Upper lobe of left lung (tissue), 6 donors: Measurements from ENCODE around the gene IL1RAPL1. TPM values are rescaled to one million over a fixed set of nuclear protein-coding genes. Genes with fewer than 3 reads are reported as not detected.

Experiments used
- ATAC-seq, 2 donors: fragments of 200-7000 bp; cut with Tn5 transposase; one replicate each; pipeline ENCODE4 v1.9.1; 2022; ENCODE audit warnings: mild to moderate bottlenecking in 2 of 2, moderate library complexity in 2 of 2; ENCODE audit not compliant: low FRiP score in 2 of 2
- DNase-seq, 2 donors: peaks; one replicate each; pipeline ENCODE4 v3.0.0-alpha.2; 2019 to 2020
- H3K27ac ChIP-seq, 4 donors: fragments of 200-600 bp; sonication (generic); one replicate each; pipeline ENCODE4 v1.5.1; 2016 to 2019
- H3K27me3 ChIP-seq, 4 donors: fragments of 200-600 bp; sonication (generic); one replicate each; pipeline ENCODE4 v1.5.1; 2017 to 2019
- H3K36me3 ChIP-seq, 4 donors: fragments of 200-600 bp; sonication (generic); one replicate each; pipeline ENCODE4 v1.5.1; 2016 to 2019
- H3K4me1 ChIP-seq, 4 donors: fragments of 200-600 bp; sonication (generic); one replicate each; pipeline ENCODE4 v1.5.1; 2018 to 2019
- H3K4me3 ChIP-seq, 4 donors: fragments of 200-600 bp; sonication (generic); one replicate each; pipeline ENCODE4 v1.5.1; 2017 to 2019; ENCODE audit warnings: mild to moderate bottlenecking in 2 of 4, moderate library complexity in 1 of 4
- H3K9me3 ChIP-seq, 4 donors: fragments of 200-600 bp; sonication (generic); one replicate each; pipeline ENCODE4 v1.5.1; 2018 to 2019
- EP300 ChIP-seq, 4 donors: sonication (generic); formaldehyde crosslinking; IDR thresholded peaks; one replicate each; pipeline ENCODE4 v1.5.1; 2017; ENCODE audit warnings: antibody characterized with exemption in 4 of 4, control low read depth in 2 of 4
- POLR2A ChIP-seq, 4 donors: fragments of 450-650 bp; IDR thresholded peaks; one replicate each; pipeline ENCODE4 v1.5.1; 2016 to 2017; ENCODE audit warnings: antibody characterized with exemption in 4 of 4, mild to moderate bottlenecking in 2 of 4
- POLR2AphosphoS5 ChIP-seq, 2 donors: sonication (generic); formaldehyde crosslinking; IDR thresholded peaks; one replicate each; pipeline ENCODE4 v1.5.1; 2017; ENCODE audit warnings: antibody characterized with exemption in 2 of 2
- WGBS, 2 donors: methylation state at CpG; one replicate each; pipeline ENCODE4 v1.1.5; 2017 to 2018; 5-methylcytosine and 5-hydroxymethylcytosine counted together
- total RNA-seq, 6 donors: library from RNA; depleted of rRNA in 4 of 6; stranded (reverse); fragments of >200 nt in 4 of 6; gene quantifications; one replicate each; pipeline versions ENCODE4 v1.1.0 to v1.2.1, GENCODE V29; 2016 to 2021
- TF ChIP-seq, protein P1 (sequence below), 6 experiments: fragments of 450-650 bp in 4 of 6; fragments of 200-600 bp in 2 of 6; sonication (generic) in 2 of 6; IDR thresholded peaks; one replicate each; pipeline ENCODE4 v1.5.1; 2016 to 2019; ENCODE audit warnings: antibody characterized with exemption in 6 of 6
- donor health status: DM: no; HTN: no; CAD: no; lungs with moderate emphysema.
- donor health status: DM: no; HTN: yes; CAD: no; lungs with severe emphysema.

The IL1RAPL1 gene
- total RNA-seq, 6 donors from 2014 or later = 0.09 to 0.46 (median 0.33) TPM; not detected in 3

DNA sequence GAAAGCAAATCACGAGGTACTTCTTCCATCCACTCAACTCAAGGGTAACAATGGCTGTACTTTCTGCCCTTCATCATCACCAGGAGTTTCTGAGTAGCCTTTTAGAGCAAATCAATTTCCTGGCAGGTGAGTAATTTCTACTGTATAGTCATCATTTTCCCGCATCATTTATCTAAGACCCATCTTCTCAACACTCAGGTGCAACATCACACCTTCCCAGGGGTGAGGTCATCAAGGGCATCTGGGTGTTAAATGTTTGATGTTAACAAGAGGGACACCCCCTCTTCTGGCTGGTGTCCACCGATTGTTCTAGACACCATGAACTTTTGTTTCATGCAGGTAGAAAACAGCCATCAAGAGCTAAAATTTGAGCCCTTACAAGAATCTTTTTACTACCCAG is 1314.8 kb downstream of the IL1RAPL1 start:
- 58 to 75% methylated on average over 3 of the region's 3 CpGs for WGBS, 2 donors
- no peaks in the 10 kb centered on the region for H3K9me3 ChIP-seq
- TF ChIP-seq POLR2AphosphoS5 (IDR thresholded peaks at IDR 0.05) (no peak), EP300 (IDR thresholded peaks at IDR 0.05) (no peak), POLR2A (IDR thresholded peaks at IDR 0.05) (no peak)
- TF ChIP-seq, protein P1, sequence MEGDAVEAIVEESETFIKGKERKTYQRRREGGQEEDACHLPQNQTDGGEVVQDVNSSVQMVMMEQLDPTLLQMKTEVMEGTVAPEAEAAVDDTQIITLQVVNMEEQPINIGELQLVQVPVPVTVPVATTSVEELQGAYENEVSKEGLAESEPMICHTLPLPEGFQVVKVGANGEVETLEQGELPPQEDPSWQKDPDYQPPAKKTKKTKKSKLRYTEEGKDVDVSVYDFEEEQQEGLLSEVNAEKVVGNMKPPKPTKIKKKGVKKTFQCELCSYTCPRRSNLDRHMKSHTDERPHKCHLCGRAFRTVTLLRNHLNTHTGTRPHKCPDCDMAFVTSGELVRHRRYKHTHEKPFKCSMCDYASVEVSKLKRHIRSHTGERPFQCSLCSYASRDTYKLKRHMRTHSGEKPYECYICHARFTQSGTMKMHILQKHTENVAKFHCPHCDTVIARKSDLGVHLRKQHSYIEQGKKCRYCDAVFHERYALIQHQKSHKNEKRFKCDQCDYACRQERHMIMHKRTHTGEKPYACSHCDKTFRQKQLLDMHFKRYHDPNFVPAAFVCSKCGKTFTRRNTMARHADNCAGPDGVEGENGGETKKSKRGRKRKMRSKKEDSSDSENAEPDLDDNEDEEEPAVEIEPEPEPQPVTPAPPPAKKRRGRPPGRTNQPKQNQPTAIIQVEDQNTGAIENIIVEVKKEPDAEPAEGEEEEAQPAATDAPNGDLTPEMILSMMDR (IDR thresholded peaks at IDR 0.05) = no peak

DNA sequence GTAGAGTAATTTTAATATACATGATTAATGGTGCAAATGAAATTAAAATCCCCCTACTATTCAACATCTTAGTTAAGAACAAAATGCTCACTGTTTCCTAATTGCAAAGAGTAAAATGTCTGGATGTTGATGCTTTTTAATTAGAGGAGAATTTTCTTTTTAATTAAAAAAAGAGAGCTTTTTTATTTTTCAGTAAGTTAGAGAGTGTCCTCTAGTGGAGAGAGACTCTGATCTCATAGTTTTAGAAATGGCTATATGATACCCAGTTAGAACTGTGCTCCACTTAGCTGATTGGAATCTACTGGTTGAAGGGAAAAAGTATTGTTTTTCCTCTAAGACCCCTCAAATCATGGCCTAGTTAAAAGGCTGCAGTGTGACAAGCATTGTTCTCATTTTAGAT is 1316.1 kb downstream of the IL1RAPL1 start:
- Histone ChIP-seq H3K4me3 (no peak overlapping the region), H3K4me1 (no peaks in the 10 kb centered on the region), H3K27me3 (no peaks in the 10 kb centered on the region), H3K36me3 (no peaks in the 10 kb centered on the region), H3K9me3 (no peaks in the 10 kb centered on the region), H3K27ac (no peak overlapping the region)
- ATAC-seq (no peak), DNase-seq (no peak)
- no peak for TF ChIP-seq EP300 (IDR thresholded peaks at IDR 0.05)
- TF ChIP-seq, protein P1 (IDR thresholded peaks at IDR 0.05) = no peak
- TF ChIP-seq POLR2A (IDR thresholded peaks at IDR 0.05) = no peak
- TF ChIP-seq POLR2AphosphoS5 (IDR thresholded peaks at IDR 0.05) = no peak

More for the DNA sequence above, 1314.8 kb downstream of the IL1RAPL1 start:
- Histone ChIP-seq H3K27ac (no peak overlapping the region), H3K4me3 (no peak overlapping the region), H3K36me3 (no peaks in the 10 kb centered on the region), H3K4me1 (no peaks in the 10 kb centered on the region), H3K27me3 (no peaks in the 10 kb centered on the region)
- no peak for DNase-seq
- ATAC-seq = no peak

DNA sequence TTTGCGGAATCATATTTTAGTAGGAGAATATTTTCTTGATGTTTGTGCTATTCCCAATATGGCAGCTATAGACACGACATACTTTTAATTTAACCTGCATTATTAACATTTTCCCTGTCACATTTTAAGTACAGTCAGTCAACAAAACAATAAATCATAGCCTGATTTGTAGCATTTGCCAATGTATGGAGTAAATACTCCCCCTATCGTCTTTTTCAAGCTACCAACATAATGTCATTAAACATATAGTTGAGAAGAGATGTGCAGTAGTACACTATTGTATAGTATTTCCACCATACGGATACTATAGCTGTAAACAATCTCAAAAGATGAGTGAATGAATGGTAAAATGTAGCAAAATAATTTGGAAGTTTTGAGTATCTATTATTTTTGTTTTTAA is 1324.4 kb downstream of the IL1RAPL1 start:
- no peaks in the 10 kb centered on the region for H3K9me3 ChIP-seq
- H3K27me3 ChIP-seq = no peaks in the 10 kb centered on the region
- no peak for ATAC-seq
- no peak for TF ChIP-seq EP300 (IDR thresholded peaks at IDR 0.05)
- no peak for TF ChIP-seq POLR2A (IDR thresholded peaks at IDR 0.05)
- TF ChIP-seq POLR2AphosphoS5 (IDR thresholded peaks at IDR 0.05) = no peak
- TF ChIP-seq, protein P1 (IDR thresholded peaks at IDR 0.05) = no peak
- H3K36me3 ChIP-seq = no peaks in the 10 kb centered on the region
- DNase-seq = no peak
- no peaks in the 10 kb centered on the region for H3K4me1 ChIP-seq
- H3K4me3 ChIP-seq = no peak overlapping the region
- H3K27ac ChIP-seq = no peak overlapping the region
- 52 to 69% methylated on average over 4 of the region's 4 CpGs for WGBS, 2 donors

DNA sequence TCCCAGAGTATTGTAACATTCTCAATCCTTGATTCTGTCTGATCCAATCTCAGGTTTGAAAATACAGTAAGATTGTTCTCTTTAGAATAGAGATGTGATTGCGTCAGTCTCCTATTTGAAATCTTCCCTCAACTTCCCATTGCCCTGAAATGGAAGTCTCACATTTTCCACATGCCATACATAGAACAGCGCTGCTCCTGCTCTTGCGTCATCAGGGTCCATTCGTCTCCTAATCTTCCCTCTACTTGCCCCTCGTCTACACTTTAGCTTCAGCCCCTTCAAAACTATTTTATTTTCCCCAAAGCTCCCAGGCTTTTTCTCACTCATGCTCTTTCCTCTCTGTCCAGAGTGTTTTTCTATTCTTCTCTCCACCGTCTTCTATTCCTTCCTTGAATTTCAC is 1326.4 kb downstream of the IL1RAPL1 start:
- no peaks in the 10 kb centered on the region for H3K4me1 ChIP-seq
- H3K36me3 ChIP-seq = no peaks in the 10 kb centered on the region
- no peak overlapping the region for H3K4me3 ChIP-seq
- ATAC-seq (no peak), DNase-seq (no peak)
- H3K9me3 ChIP-seq = no peaks in the 10 kb centered on the region
- no peak for TF ChIP-seq POLR2AphosphoS5 (IDR thresholded peaks at IDR 0.05)
- no peak for TF ChIP-seq POLR2A (IDR thresholded peaks at IDR 0.05)
- no peak for TF ChIP-seq EP300 (IDR thresholded peaks at IDR 0.05)
- TF ChIP-seq, protein P1 (IDR thresholded peaks at IDR 0.05) = no peak
- WGBS, 2 donors = 70 to 74% methylated on average over 6 of the region's 6 CpGs
- no peaks in the 10 kb centered on the region for H3K27me3 ChIP-seq
- H3K27ac ChIP-seq = no peak overlapping the region

DNA sequence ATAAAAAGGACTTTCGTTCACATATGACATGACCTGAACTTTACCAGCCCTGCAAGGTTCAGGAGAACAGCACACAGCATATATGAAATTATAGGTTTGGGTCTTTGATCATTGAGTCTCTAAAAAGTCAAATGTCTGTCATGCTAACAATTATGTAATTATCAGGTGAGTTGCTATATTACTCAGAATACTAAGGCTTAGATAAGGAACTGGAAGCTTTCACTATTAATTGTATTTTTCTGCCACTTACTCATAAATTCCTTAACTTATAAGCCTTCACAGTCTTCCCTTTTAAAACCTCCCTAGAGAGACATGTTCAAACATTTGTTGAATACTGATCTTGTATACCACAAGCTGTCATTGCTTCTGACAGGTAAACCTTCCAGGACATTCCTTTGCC is 1335.4 kb downstream of the IL1RAPL1 start:
- Histone ChIP-seq H3K9me3 (no peaks in the 10 kb centered on the region), H3K27ac (no peak overlapping the region), H3K4me3 (no peak overlapping the region), H3K27me3 (no peaks in the 10 kb centered on the region), H3K4me1 (no peaks in the 10 kb centered on the region), H3K36me3 (no peaks in the 10 kb centered on the region)
- ATAC-seq (no peak), DNase-seq (no peak)
- WGBS, 2 donors = 64 to 69% methylated on average over 1 of the region's 1 CpG
- TF ChIP-seq EP300 (IDR thresholded peaks at IDR 0.05) (no peak), POLR2A (IDR thresholded peaks at IDR 0.05) (no peak), POLR2AphosphoS5 (IDR thresholded peaks at IDR 0.05) (no peak)
